Fibroblast of skin of right quadriceps (primary cell): Measurements from ENCODE around the gene SNAP25.
A peak's percentile ranks its signal among the peaks of the same experiment; 100 is the strongest.

Experiments used
- DNase-seq: peaks from one replicate; pipeline ENCODE4 v3.0.0-alpha.2; 2013

The SNAP25 gene

DNA sequence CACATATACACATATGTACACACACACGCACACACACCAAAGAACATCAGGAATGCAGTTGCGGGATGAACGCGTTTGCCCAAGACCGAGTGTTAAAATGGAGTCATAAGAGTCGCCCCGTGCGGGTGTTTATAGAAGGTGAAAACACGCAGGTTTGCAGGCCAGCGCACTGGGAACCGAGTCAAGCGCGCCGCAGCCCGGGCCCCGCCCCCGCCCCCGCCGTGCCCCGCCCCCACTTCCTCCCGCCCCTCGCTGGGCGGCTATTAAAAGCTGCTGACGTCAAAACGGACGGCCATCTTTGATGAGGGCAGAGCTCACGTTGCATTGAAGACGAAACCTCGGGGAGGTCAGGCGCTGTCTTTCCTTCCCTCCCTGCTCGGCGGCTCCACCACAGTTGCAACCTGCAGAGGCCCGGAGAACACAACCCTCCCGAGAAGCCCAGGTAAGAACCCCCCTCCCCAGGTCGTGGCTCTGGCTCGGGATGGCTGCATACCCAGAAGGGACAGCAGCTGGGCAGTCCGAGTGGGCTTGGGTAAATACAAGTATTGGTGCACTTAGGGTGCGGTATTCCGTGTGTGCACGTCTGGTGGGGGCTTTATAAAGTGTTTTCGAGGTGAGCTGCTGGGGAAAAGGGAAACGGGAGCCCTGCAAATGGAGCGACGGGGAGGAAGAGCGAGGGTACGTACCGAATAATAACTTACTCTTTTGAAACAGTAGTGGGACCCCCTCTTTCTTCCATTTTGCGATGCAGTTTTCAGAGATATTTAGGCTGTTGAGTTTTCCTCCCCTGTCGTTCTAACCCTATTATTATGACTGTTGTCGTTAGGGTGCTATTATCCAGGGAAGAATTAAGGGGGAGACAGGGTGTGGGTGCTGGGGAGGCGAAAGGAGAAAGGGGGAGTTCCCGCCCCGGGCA is at the start of gene SNAP25:
SNAP25 (plus strand) TSS at position 295 of the 916 bp plus-strand sequence. CDS start 56,662 bp downstream, outside the sequence.
- DNase-seq: peak; percentile 91

DNA sequence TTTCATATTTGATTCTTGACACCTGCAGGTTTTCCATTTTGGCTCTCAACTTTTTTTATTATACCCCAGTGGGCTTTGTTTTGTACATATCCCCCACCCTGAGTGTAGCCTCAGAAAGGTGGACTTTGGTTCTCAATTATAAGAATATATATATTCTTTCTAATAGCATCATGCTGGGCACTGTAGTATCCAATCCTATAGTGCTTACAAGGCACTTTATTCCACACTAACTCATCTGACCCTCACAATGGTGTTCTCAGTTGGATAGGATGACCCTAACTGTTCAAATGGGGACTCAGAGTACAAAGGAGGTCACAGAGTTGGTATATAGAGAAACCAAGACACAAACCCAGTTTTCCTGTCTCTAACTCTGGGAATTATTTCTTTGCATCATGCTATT is 48.9 kb upstream of the SNAP25 start:
- no peak for DNase-seq

DNA sequence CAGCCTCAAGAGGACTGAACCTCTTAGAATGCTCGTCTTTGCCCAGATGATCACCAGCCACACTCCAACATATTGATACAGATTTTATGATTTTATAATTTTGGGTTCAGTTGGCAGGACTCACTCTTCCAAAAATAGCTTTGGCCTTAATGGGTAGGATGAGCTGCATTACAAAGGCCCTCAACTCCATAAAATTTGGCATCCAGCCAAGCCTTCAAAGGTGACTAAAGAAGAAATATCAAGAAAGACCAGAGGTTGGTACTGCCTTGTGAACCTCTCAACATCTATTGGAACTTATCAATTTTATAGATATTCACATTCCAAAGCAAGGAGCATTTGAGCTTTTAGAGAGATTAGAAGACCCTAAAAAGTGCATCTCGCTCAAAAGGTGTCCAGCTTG is 48.4 kb upstream of the SNAP25 start:
- no peak for DNase-seq

DNA sequence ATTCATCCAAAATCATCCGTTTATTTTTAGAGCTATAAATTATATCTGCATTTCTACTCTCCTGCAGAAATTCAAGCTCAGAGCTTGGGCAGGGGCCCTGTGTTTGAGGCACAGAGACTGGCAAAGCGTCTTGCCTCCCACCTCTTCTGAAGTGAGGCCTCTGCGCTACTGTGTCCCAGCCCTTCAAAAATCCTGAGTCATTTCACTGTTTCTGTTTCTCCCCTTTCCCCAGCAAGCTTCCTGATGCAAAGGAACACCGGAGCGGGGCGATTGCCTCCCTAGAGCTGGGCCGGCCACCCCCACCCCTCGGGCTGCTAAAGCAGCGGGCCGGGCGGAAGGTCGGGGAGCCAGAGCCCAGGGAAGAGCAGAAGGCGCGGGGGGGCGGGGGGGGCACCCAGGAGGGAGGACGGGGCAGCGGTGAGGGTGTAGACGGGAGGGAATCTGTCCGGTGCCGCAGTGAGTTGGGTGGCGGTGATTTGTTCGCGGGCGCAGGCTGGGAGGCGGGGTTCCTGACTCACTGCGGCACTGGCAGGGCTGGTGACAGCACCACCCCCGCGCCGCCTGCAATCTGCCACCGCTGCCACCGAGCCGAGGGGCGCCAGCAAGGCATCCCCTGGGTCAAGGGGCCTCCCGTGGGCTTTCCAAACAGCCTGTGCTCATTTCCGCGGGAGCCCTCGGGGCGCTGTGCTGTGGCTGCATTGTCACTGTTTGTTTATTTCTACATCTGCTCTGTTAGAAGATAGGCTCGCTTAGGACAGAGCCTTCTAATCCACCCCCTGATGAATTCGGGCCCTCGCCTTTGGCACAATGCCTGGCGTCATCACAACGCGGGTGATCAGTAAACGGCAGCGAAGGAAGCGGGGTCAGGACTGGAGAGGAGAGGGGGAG is 46.5 kb upstream of the SNAP25 start:
- peak; percentile 55 for DNase-seq

DNA sequence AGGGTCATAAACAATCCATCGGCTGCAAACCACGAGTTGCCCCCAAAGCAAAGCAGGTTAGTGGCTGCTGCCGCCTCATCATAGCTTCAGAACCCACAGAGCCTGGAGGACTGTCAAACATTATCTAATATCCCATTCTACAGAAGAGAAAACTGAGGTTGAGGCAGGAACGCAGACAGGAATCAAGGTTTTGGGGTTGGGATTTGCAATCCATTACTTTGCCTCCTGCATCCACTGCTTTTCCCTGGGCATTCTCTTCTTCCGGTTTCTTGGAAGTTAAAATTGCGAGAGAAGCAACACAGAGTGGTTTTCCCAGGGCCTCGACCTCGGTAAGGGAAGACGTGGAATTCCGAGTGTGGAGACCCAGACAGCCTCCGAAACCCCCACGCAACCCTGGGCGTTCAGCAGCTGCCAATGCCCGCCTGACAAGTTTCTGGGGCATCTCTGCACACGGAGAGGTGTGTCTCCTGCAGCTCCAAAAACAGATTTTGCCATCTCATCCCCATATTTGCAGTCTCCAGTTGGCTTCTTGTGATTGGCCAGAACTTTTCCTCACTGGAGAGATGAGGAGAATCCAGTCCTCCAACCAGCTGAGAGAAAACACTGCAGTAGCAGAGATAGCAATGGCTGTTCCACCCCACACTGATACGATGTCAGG is 45.5 kb upstream of the SNAP25 start:
- no peak for DNase-seq

DNA sequence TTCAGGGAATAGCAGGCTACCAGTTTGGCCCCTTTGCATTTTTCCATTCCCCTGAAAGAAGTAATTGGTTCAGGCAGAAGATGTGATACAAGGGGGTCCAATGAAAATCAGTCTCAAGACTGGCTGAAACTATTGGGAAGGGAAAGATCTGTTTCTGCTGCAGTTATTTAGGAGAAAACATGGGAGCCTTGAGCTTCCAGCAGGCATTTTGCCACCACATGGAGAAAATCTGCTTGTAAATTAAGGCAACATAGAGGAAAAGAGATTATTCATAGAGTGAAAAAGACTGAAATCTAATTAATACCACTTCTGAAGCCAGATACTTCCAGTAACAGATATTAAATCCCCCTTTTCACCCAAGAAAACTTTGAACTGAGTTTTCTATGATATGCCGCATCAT is 44.2 kb upstream of the SNAP25 start:
- DNase-seq: no peak

DNA sequence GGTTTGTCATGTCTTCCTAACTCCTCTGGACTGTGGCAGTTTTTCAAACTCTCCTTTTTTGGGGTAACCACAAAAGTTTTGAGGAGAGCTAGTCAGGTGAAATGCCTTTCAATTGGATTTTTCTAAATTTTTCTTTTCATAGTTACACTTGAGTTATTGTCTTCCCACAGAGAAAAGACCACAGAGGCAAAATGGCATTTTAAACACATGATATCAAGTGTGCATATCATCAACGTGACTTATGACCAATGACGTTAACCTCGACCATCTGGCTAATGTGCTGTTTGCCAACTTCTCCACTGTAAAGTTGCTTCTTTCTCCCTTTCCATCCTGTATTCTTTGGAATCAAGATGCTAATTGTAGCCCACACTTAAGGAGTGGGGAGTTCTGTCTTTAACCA is 41.3 kb upstream of the SNAP25 start:
- DNase-seq: peak; percentile 12

DNA sequence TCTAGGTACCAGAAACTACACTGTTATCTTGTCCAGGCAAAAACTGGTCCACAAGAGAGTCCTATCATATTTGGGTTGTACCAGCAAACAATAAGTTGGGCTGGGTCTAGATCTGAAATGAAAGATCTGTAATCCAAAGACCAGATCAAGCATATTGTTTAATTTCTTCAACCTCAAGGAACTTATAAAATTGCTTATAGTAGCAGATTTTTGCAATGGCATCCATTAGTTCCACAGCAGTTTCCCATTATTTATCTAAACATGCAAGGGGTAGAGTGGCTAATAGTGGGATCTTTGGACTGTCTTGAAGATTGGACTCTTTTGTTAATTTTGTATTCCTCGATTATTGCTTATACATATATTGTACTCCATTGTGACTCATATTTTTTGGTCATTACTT is 40.5 kb upstream of the SNAP25 start:
- DNase-seq: no peak

DNA sequence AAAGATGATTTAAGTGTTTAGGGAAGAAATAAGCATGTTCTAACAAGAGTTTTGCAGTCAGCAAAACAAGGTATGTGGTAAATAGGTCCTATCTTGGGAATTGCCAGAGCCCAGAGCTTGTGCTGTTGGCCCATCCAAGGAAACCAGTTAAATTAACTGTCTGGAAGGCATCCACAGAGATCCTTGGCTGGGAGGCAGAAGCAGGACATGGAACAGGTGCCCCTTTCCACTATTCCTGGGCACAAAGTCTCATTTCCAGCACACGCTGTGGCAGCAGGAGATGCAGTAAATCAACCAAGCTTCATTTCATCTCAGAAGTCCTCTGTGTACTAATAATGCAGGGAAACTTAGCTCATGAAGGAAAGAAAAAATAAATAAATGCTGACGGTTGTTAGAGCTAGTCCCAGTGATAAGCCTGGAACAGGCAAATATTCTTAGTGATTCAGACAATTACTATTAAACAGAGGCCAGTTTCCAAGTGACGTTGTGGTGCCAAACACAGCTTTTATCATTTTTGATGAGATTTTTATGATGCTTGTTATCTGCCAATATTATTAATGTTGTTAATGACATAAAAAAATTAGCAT is 39.8 kb upstream of the SNAP25 start:
- DNase-seq: no peak

DNA sequence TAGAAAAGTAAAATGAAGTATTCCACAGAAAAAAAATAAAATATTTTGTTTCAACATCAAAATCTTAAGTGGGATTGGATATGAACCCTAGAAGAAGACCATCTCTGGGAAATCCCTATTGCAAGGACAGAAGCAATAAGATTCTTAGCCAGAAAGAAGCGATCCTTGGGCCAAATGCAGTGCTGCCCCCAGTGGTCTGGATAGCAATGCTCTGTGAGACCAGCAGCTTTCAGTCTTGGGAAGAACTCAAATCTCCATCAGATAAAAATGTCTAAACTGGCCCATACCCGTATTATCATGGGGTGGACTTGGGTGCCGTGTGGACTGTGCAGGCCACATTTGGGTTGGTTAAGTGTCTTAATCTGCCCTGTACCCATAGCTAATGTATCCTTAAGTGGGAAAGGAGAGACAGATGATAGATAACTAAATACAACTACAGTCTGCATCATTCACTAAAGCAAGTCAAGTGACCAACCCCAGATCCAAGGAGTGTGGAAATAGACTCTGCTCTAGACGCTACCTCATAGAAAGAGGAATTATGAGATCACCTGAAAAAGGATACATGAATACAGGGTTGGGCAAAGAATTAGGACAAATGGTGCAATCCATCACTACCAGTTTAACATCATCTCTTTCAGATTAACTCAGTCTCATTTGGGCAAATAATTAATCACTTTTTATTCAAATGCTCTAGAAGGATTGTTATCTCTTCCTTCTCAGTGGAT is 38.9 kb upstream of the SNAP25 start:
- no peak for DNase-seq

DNA sequence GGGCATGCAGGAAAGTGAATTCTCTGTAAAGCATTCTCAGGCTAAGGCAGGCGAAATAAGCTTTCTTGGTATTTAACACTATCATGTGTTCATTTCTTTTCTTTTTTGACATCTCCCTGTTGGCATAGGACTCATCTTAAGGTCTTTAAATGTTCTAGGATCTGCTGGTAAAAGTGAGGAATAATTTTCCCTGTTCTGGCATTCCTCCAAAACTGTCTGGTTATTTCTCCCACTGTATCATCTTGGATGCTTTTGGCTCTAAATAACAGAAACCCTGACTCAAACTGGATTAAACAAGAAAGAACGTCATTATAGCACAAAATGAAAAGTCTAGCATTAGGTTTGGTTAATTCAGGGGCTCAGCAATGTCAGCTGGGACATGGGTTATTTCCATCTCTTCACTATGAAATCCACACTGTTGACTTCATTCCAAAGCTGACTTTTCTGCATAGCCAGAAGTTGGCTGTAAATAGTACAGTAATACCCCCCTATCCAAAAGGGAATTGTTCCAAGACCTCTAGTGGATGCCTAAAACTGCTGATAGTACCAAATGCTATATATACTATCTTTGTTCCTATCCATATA is 37.9 kb upstream of the SNAP25 start:
- no peak for DNase-seq

DNA sequence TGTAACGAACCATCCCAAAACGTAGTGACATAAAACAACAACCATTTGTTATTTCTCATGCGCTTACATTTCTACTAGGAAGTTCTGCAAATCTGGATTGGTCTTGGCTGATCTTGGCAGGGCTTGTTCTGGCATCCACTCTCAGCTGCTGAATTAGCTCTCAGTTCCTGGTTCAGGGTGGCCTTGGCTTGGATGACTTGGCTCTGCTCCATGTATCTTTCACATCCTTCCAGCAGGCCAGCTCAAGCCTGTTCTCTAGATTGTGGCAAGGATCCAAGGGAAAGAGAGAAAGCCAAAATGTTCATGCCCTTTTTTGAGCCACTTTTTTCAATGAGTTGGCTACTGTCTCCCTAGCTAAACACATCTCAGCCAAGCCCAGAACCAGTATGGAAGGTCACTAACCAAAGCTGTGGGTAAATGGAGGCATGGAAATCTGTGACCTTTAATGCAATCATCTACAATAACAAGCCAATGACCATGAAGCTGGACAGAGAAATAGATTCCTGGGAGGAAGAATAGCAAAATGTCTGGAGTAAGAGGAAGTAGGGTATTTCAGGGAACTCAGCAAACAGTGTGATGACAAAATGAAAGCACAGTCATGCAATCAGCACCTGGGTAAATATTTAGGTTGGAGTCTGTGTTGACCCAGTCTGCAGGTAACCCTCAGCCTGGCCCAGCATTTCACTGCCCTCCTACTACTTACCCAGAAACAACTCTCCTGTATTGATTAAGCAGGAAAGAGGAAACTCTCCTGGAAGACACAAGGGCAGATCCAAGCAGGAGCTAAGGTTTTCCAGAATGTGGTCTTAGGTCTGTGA is 32.7 kb upstream of the SNAP25 start:
- no peak for DNase-seq

DNA sequence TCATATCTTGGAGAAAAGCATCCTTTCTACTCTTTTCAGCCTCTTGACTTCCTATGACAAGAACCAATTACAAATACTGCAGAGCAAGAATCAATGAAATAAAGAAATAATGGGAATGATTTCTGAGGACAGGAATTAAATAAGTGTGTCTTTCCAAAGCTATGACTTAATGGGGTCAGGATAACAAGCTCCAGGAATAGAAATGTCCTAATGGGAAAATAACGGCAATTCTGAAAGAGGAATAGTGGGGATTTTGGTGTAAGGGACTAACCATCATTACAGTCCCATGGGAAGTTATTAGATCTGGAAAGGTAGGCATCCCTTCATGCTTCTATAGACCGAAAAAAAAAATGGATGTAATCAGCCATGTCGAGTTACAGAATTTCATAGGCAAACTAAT is 28.2 kb upstream of the SNAP25 start:
- no peak for DNase-seq

DNA sequence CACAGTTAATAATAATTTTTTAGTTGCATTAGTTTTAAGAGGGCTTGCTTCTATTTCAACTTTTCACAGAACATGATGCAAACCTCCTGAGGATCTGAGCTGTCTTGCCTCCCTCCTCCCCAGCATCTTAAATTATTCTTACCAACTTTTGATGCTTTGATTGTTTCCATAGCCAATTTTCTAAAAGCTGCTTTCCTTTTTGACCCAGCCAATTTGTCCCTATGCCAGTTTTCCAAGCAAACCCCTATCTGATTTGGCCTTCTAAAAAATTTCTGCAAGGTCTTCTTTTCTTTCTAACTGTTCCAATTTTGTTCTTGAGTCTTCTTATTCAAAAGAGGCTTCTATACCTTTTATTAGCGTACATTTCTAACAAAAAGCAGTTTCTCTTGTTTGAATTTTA is 26.5 kb upstream of the SNAP25 start:
- DNase-seq: no peak

DNA sequence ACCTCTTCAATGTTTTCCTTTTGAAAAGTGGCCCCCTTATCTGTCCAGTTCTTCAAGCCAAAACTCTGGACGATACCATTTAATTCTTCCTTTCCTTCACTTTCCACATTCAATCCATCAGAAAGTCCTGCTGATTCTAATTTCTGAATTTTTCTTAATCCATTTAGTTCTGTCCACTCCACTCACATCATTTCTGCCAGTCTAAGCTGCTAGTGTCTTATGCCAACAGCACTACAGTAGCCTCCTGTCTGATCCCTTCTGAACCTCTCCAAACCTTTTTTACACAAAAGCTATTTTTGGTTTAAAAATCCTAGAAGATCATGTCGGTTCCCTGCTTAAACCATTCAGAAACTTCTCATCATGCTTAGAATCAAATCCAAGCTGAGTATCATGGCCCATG is 24.5 kb upstream of the SNAP25 start:
- DNase-seq: no peak

DNA sequence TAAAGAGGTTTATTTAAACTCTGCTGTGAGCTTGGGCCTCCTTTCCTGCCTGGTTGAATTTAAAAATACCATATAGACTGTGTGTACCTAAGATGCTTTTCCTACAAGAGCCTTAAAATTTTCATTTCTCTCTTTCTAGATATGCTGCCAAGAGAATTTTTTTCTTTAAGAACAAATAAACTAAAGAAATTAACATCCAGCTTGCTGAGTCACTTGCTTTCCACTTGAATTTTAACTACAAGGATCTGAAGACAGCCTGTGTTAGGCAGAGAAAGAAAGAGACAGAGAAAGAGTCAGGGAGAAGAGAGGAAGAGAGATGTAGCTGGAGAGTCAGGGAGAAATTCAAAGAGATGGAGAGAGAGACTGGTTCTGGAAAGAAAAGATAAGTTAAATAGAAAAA is 18.3 kb upstream of the SNAP25 start:
- no peak for DNase-seq

DNA sequence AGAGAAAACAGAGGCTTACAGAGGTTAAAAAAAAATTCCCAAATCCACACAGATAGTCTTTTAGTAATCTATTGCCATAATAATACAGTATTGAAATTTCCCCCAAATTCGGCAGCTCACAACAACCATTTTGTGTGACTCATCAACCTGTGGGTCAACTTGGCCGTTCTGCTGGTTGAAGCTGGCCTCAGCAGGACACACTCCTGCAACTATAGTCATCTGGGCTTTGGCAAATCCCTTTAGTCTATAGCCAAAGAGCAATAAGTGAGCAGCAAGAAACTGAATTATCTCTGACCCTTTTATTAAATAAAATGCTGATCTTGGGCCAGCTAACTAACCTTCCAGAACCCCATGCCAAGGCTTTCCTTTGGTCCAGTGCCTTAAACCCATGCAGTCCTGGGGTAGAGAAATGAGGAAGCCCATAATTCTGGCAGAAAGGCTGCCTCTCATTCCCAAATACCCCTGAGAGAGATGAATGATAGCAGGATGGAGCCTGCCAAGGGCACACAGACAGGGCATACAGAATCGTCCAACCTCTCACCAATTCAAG is 17.2 kb upstream of the SNAP25 start:
- DNase-seq: no peak

DNA sequence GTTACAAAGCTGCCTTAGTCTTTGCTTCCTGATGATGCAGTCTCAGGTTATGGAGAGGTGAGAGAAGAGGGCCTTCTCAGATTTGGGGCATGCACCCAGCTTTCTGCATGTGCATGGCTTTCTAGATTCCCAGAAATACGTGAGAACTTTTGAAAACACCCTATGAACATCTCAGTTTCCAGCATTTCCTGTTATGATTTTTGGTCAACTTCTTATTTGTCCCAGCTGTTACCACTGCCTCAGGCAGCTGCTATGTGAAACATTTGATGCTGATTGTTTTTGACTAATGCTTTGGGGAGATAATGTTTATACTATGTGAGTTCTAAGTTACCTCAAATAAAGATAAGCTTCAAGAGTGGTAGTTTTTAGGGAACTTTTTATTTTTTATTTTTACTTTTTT is 9.5 kb upstream of the SNAP25 start:
- DNase-seq: no peak

DNA sequence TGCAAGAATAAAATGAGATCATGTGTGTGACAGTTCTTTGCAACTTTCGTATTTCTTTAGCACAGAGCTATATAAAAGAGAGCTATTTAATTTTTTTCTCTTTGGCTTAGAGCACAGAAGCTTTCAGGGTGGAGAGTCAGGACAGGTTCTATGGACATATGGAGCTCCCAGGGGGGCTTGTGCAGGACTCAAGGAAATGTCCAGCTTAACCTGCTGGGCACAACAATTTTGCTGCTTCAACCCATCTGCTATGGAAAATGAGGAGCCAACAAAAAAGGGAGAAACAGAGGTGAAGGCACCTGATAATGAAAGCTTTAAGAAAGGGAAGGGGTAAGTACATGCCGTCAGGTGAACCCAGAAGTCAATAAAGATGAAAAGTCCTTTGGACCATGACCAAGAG is 5.1 kb upstream of the SNAP25 start:
- DNase-seq: no peak

DNA sequence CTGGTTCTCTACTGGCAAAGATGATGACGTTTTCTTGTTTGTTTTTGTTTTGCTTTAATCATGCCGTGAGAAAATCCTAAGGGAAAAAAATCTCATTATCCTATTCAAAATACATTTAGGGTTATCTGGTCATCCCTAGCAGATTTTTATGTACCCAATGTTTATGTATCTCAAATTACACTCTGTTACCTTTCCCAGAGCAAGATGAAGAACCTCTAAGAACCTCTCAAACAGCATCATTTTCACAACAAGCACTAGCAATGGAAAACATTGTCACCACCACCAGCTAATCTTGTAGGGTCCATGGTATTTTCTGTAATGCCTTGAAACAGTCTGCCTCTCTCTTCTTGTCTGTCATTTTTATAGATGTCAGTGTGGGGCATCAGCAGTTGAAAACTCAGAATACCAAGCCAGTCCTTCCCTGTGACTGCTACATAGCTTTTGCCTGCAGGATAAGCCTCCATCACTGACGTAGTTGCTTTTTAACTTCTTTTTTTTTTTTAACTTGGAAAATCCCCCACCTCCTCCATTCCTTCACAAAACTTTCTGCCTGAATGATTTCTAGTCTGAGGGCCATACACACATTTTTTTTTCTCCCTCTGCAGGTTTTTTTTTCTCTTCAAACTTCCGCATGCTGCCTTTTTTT is 2.4 kb upstream of the SNAP25 start:
- DNase-seq: no peak
